PC-9 (cell line): ENCODE measurements around the gene B4GALNT3. TPM values are rescaled to one million over a fixed set of nuclear protein-coding genes. Genes with fewer than 3 reads are reported as not detected.
A peak's percentile ranks its signal among the peaks of the same experiment; 100 is the strongest.

Experiments used
- BruUV-seq: library from RNA; stranded (reverse); fragments of 400-500 nt; replicated peaks from 2 replicates; lab custom pipeline; 2021; lab: Mats Ljungman, UMichigan
- CTCF ChIA-PET: fragments of 300-600 bp; sonication (Branson Sonifier 250); formaldehyde crosslinking; loops from one replicate; lab custom pipeline; 2022; ENCODE audit warnings: antibody characterized with exemption; lab: Charles Lee
- POLR2A ChIA-PET: fragments of 300-600 bp; sonication (Branson Sonifier 250); formaldehyde crosslinking; loops from one replicate; lab custom pipeline; 2022; ENCODE audit warnings: antibody characterized with exemption; ENCODE audit not compliant: unreplicated experiment; lab: Charles Lee
- DNase-seq, 2 experiments: peaks; one replicate each; pipeline versions ENCODE4 v3.0.0 to v3.0.0-alpha.2; 2015 to 2022; ENCODE audit warnings: mixed read lengths in 1 of 2
- H2AFZ ChIP-seq: fragments of 200-600 bp; sonication (generic); 2 replicates; pipeline ENCODE4 v1.8.1; 2017; ENCODE audit warnings: antibody characterized with exemption
- H3F3A ChIP-seq: fragments of 200-600 bp; sonication (generic); 2 replicates; pipeline ENCODE4 v1.8.1; 2017; ENCODE audit warnings: antibody characterized with exemption, mild to moderate bottlenecking, low read depth; ENCODE audit not compliant: insufficient read depth
- H3K27ac ChIP-seq: fragments of 200-600 bp; sonication (generic); 2 replicates; pipeline ENCODE4 v1.6.1; 2016; ENCODE audit warnings: mixed run types
- H3K27me3 ChIP-seq: fragments of 200-600 bp; sonication (generic); 2 replicates; pipeline ENCODE4 v1.6.1; 2016; ENCODE audit warnings: low read depth, mixed run types; ENCODE audit not compliant: insufficient read depth
- H3K36me3 ChIP-seq: fragments of 200-600 bp; sonication (generic); 2 replicates; pipeline ENCODE4 v1.6.1; 2016; ENCODE audit warnings: low read depth, mixed run types
- H3K4me1 ChIP-seq: fragments of 200-600 bp; sonication (generic); replicated peaks from 2 replicates; pipeline ENCODE4 v1.6.1; 2016; ENCODE audit warnings: mixed run types; ENCODE audit not compliant: insufficient read depth
- H3K4me2 ChIP-seq: fragments of 200-600 bp; sonication (generic); 2 replicates; pipeline ENCODE4 v1.6.1; 2017; ENCODE audit warnings: mixed run types
- H3K4me3 ChIP-seq: fragments of 200-600 bp; sonication (generic); 2 replicates; pipeline ENCODE4 v1.6.1; 2016; ENCODE audit warnings: mixed run types
- H3K79me2 ChIP-seq: fragments of 200-600 bp; sonication (generic); 2 replicates; pipeline ENCODE4 v1.6.1; 2017; ENCODE audit warnings: low read depth, mixed run types
- H3K9me2 ChIP-seq: fragments of 200-600 bp; sonication (generic); 2 replicates; pipeline ENCODE4 v1.8.1; 2017; ENCODE audit warnings: mild to moderate bottlenecking; ENCODE audit not compliant: insufficient read depth
- H3K9me3 ChIP-seq: fragments of 200-600 bp; sonication (generic); 2 replicates; pipeline ENCODE4 v1.8.1; 2016; ENCODE audit warnings: low read depth; ENCODE audit not compliant: insufficient read depth
- H4K20me1 ChIP-seq: fragments of 200-600 bp; sonication (generic); 2 replicates; pipeline ENCODE4 v1.8.1; 2017; ENCODE audit not compliant: insufficient read depth
- EZH2 ChIP-seq: fragments of 200-600 bp; sonication (generic); IDR thresholded peaks from 2 replicates; pipeline ENCODE4 v1.8.0; 2017; ENCODE audit warnings: antibody characterized with exemption, low read depth
- intact Hi-C: fragments of 100-400 bp; cut with micrococcal nuclease; formaldehyde crosslinking; loops from one replicate; pipeline ENCODE4 v1.10.0; 2022; ENCODE audit not compliant: unreplicated experiment
- total RNA-seq: library from RNA; stranded (reverse); gene quantifications from 2 replicates; pipeline ENCODE4 v1.2.3, GENCODE V29; 2021
- TF ChIP-seq, protein P1 (sequence below): fragments of 200-600 bp; sonication (generic); conservative IDR thresholded peaks from 2 replicates; pipeline ENCODE4 v1.6.1; 2017; ENCODE audit warnings: mixed run types, antibody characterized with exemption, mild to moderate bottlenecking, moderate library complexity

Gene B4GALNT3
- total RNA-seq, 1 experiment from 2014 or later = 8.0 TPM

DNA sequence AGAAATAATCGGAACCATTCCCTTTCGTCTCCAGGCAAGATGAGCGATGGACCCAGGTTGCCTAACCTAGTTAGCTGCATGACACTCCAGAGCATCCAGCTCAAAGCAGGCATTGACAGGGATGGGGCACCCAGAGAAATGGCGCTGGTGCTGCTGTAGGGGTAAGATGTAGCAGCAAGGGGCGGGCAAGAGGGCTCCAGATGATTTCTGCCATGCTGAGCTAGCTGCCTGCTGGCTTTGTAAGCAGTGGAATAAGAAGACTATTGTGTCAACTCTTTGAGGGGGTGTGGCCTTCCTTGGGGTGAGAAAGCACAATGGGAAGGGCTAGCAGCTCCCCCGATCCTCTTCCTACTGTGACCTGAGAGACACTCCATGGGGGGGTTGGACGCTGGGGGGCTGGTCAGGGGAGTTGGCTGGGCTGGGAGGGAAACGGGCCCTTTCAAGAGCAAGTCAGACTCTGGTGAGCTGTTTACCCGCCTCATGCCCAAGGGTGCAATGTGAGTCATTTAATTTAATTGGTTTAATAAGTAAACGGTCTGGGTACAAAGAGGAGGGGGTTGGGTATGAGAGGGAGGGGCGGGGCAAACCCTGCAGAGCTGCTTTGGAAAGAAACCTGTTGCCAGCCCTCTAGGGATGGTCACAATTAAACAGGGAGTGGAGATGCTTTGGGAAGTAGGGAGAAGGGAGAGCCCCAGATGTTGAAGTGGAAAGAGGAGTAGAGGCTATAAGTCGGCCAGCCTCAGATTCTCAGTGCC lies 50.5 kb downstream of the B4GALNT3 start:
- Histone ChIP-seq H2AFZ (no peak overlapping the region), H3K36me3 (no peaks in the 10 kb centered on the region), H3F3A (peaks cover 38% of the 10 kb centered on the region), H3K9me3 (0 out of 2 replicates have a peak, but pooled peaks cover 3% of the 10 kb centered on the region), H3K4me3 (no peak overlapping the region), H4K20me1 (no peaks in the 10 kb centered on the region), H3K27me3 (no peaks in the 10 kb centered on the region), H3K79me2 (no peaks in the 10 kb centered on the region), H3K4me1 (peaks cover 47% of the 10 kb centered on the region), H3K9me2 (no peaks in the 10 kb centered on the region), H3K27ac (0 out of 2 replicates have a peak overlapping the region, but pooled peaks have one; percentile 35), H3K4me2 (peak overlapping the region; percentile 48)
- POLR2A ChIA-PET = interaction anchor here (0.6 to 0.7 kb wide), 2 partner anchors 27 to 50 kb away, joined by 3 to 4 read pairs; no protein-coding TSS in a partner anchor
- intact Hi-C loops = no loop called here
- no TSS peak for BruUV-seq
- peak; percentile 10 to 83 for DNase-seq
- TF ChIP-seq EZH2 = no peak
- TF ChIP-seq, protein P1, sequence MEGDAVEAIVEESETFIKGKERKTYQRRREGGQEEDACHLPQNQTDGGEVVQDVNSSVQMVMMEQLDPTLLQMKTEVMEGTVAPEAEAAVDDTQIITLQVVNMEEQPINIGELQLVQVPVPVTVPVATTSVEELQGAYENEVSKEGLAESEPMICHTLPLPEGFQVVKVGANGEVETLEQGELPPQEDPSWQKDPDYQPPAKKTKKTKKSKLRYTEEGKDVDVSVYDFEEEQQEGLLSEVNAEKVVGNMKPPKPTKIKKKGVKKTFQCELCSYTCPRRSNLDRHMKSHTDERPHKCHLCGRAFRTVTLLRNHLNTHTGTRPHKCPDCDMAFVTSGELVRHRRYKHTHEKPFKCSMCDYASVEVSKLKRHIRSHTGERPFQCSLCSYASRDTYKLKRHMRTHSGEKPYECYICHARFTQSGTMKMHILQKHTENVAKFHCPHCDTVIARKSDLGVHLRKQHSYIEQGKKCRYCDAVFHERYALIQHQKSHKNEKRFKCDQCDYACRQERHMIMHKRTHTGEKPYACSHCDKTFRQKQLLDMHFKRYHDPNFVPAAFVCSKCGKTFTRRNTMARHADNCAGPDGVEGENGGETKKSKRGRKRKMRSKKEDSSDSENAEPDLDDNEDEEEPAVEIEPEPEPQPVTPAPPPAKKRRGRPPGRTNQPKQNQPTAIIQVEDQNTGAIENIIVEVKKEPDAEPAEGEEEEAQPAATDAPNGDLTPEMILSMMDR = no peak
- CTCF ChIA-PET = interaction anchor here (0.6 kb wide), 2 partner anchors 49 to 248 kb away, joined by 6 to 10 read pairs; no protein-coding TSS in a partner anchor

DNA sequence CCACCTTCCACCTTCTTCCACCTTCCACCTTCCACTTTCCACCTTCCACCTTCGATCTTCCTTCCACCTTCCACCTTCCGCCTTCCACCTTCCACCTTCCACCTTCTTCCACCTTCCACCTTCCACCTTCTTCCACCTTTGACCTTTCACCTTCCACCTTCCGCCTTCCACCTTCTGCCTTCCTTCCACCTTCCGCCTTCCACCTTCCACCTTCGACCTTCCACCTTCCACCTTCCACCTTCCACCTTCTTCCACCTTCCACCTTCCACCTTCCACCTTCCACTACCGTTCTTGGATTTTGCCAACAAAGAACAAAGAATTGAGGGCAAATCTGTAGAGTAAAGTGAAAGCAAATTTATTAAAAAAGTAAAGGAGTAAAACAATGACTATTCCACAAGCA lies 53.2 kb downstream of the B4GALNT3 start:
- H3K36me3 ChIP-seq = no peaks in the 10 kb centered on the region
- intact Hi-C loops = no loop called here
- peaks cover 11% of the 10 kb centered on the region; the same call in 1 of the 2 replicates for H3K27me3 ChIP-seq
- BruUV-seq = no TSS peak
- no peak overlapping the region for H3K27ac ChIP-seq
- H2AFZ ChIP-seq = no peak overlapping the region
- H3K9me2 ChIP-seq = no peaks in the 10 kb centered on the region
- H3F3A ChIP-seq = peaks cover 38% of the 10 kb centered on the region
- peaks cover 43% of the 10 kb centered on the region for H3K4me1 ChIP-seq
- H3K4me2 ChIP-seq = peak overlapping the region; percentile 61
- TF ChIP-seq, protein P1 = no peak
- TF ChIP-seq EZH2 = no peak
- no peaks in the 10 kb centered on the region for H3K79me2 ChIP-seq
- DNase-seq = no peak
- no peaks in the 10 kb centered on the region for H4K20me1 ChIP-seq
- 0 out of 2 replicates have a peak, but pooled peaks cover 3% of the 10 kb centered on the region for H3K9me3 ChIP-seq
- no peak overlapping the region for H3K4me3 ChIP-seq
- ChIA-PET CTCF (interaction anchor here (1.0 kb wide), 1 partner anchor 36 kb away, joined by 4 read pairs; no protein-coding TSS in a partner anchor), POLR2A (no interaction called here)

DNA sequence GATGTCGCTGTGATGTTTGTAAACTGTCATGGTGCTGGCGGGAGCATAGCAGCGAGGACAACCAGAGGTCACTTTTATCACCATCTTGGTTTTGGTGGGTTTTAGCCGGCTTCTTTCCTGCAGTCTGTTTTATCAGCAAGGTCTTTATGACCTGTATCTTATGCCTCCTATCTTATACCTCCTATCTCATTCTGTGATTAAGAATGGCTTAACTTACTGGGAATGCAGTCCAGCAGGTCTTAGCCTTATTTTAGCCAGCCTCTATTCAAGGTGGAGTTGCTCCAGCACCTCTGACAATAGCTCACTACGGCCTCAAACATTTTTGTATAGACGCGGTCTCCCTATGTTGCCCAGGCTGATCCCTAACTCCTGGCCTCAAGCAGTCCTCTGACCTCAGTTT lies 53.7 kb downstream of the B4GALNT3 start:
- TF ChIP-seq, protein P1 = no peak
- no peak for TF ChIP-seq EZH2
- no peaks in the 10 kb centered on the region for H3K79me2 ChIP-seq
- POLR2A ChIA-PET = interaction anchor here (0.5 to 0.7 kb wide), 2 partner anchors 153 to 510 kb away, joined by 3 to 12 read pairs; no protein-coding TSS in a partner anchor
- DNase-seq = peak; percentile 39 to 84
- peaks cover 13% of the 10 kb centered on the region; the same call in 1 of the 2 replicates for H3K27me3 ChIP-seq
- H3K4me3 ChIP-seq = no peak overlapping the region
- H3K9me2 ChIP-seq = no peaks in the 10 kb centered on the region
- no peaks in the 10 kb centered on the region for H4K20me1 ChIP-seq
- no peaks in the 10 kb centered on the region for H3K36me3 ChIP-seq
- H3K9me3 ChIP-seq = 0 out of 2 replicates have a peak, but pooled peaks cover 3% of the 10 kb centered on the region
- BruUV-seq = no TSS peak
- peak overlapping the region; percentile 61 for H3K4me2 ChIP-seq
- peaks cover 38% of the 10 kb centered on the region for H3K4me1 ChIP-seq
- peaks cover 33% of the 10 kb centered on the region for H3F3A ChIP-seq
- CTCF ChIA-PET = interaction anchor here (1.0 kb wide), 1 partner anchor 35 kb away, joined by 4 read pairs; no protein-coding TSS in a partner anchor
- H3K27ac ChIP-seq = no peak overlapping the region
- intact Hi-C loops = no loop called here
- H2AFZ ChIP-seq = 0 out of 2 replicates have a peak overlapping the region, but pooled peaks have one; percentile 29
